ENCODE results near the gene KLHL7.

KLHL7 gene

GRCh38 chr7:23207884-23208283, 102.3 kb downstream of the KLHL7 start:
- H3K27me3 ChIP-seq (ENCODE audit: control insufficient read depth, insufficient read depth, low read length), result no peaks in the 10 kb centered on the region
- no peak overlapping the region for H3K4me3 ChIP-seq (ENCODE audit: low read depth, low read length)
- H3K27ac ChIP-seq, result no peak overlapping the region
- H3K4me1 ChIP-seq, result no peaks in the 10 kb centered on the region
- H2AFZ ChIP-seq, result no peak overlapping the region
- no peaks in the 10 kb centered on the region for H3K36me3 ChIP-seq (ENCODE audit: control insufficient read depth, insufficient read depth, low read length)
- H3K79me2 ChIP-seq, result no peaks in the 10 kb centered on the region
- H3K4me2 ChIP-seq (ENCODE audit: low read length), result no peak overlapping the region
- H3K9ac ChIP-seq, result no peak overlapping the region
- no peaks in the 10 kb centered on the region for H3K9me3 ChIP-seq (ENCODE audit: control insufficient read depth, low read length)
- no peak for TF ChIP-seq CTCF (IDR thresholded peaks at IDR 0.05)

- H3K9ac ChIP-seq, result no peak overlapping the region
- no peaks in the 10 kb centered on the region for H3K27me3 ChIP-seq (ENCODE audit: control insufficient read depth, insufficient read depth, low read length)
- no peak for TF ChIP-seq CTCF (IDR thresholded peaks at IDR 0.05)
- no peaks in the 10 kb centered on the region for H3K4me1 ChIP-seq
- no peaks in the 10 kb centered on the region for H3K9me3 ChIP-seq (ENCODE audit: control insufficient read depth, low read length)
- no peak overlapping the region for H3K27ac ChIP-seq
- H3K79me2 ChIP-seq, result no peaks in the 10 kb centered on the region
- no peak overlapping the region for H2AFZ ChIP-seq
- no peak overlapping the region for H3K4me3 ChIP-seq (ENCODE audit: low read depth, low read length)
- H3K36me3 ChIP-seq (ENCODE audit: control insufficient read depth, insufficient read depth, low read length), result no peaks in the 10 kb centered on the region
- H3K4me2 ChIP-seq (ENCODE audit: low read length), result no peak overlapping the region
Measured at GRCh38 chr7:23208316-23208715, 102.7 kb downstream of the KLHL7 start.

GRCh38 chr7:23210506-23210905, 104.9 kb downstream of the KLHL7 start:
- Histone ChIP-seq H3K9ac (no peak overlapping the region), H3K4me3 (ENCODE audit: low read depth, low read length) (no peak overlapping the region), H3K9me3 (ENCODE audit: control insufficient read depth, low read length) (no peaks in the 10 kb centered on the region), H3K36me3 (ENCODE audit: control insufficient read depth, insufficient read depth, low read length) (no peaks in the 10 kb centered on the region), H3K27ac (no peak overlapping the region), H2AFZ (no peak overlapping the region), H3K27me3 (ENCODE audit: control insufficient read depth, insufficient read depth, low read length) (no peaks in the 10 kb centered on the region), H3K4me2 (ENCODE audit: low read length) (no peak overlapping the region), H3K79me2 (no peaks in the 10 kb centered on the region), H3K4me1 (no peaks in the 10 kb centered on the region)
- TF ChIP-seq CTCF (IDR thresholded peaks at IDR 0.05), result no peak

- Histone ChIP-seq H3K9me3 (ENCODE audit: control insufficient read depth, low read length) (no peaks in the 10 kb centered on the region), H3K27me3 (ENCODE audit: control insufficient read depth, insufficient read depth, low read length) (no peaks in the 10 kb centered on the region)
- no peak for TF ChIP-seq CTCF (IDR thresholded peaks at IDR 0.05)
Measured at GRCh38 chr7:23211589-23211988, 106.0 kb downstream of the KLHL7 start.

GRCh38 chr7:23212395-23212794, 106.8 kb downstream of the KLHL7 start:
- Histone ChIP-seq H3K9ac (no peak overlapping the region), H2AFZ (no peak overlapping the region), H3K4me2 (ENCODE audit: low read length) (no peak overlapping the region)

More at GRCh38 chr7:23211589-23211988, 106.0 kb downstream of the KLHL7 start:
- no peaks in the 10 kb centered on the region for H3K4me1 ChIP-seq
- no peaks in the 10 kb centered on the region for H3K36me3 ChIP-seq (ENCODE audit: control insufficient read depth, insufficient read depth, low read length)
- no peak overlapping the region for H3K27ac ChIP-seq
- no peak overlapping the region for H3K4me2 ChIP-seq (ENCODE audit: low read length)
- H3K79me2 ChIP-seq, result no peaks in the 10 kb centered on the region
- no peak overlapping the region for H3K4me3 ChIP-seq (ENCODE audit: low read depth, low read length)
- H2AFZ ChIP-seq, result no peak overlapping the region
- no peak overlapping the region for H3K9ac ChIP-seq

More at GRCh38 chr7:23212395-23212794, 106.8 kb downstream of the KLHL7 start:
- Histone ChIP-seq H3K4me3 (ENCODE audit: low read depth, low read length) (no peak overlapping the region), H3K4me1 (no peaks in the 10 kb centered on the region), H3K27me3 (ENCODE audit: control insufficient read depth, insufficient read depth, low read length) (no peaks in the 10 kb centered on the region), H3K27ac (no peak overlapping the region), H3K79me2 (no peaks in the 10 kb centered on the region), H3K36me3 (ENCODE audit: control insufficient read depth, insufficient read depth, low read length) (no peaks in the 10 kb centered on the region), H3K9me3 (ENCODE audit: control insufficient read depth, low read length) (no peaks in the 10 kb centered on the region)
- TF ChIP-seq CTCF (IDR thresholded peaks at IDR 0.05), result no peak
